GM12878 (cell line): ENCODE measurements around the gene EIF3A. TPM values are rescaled to one million over a fixed set of nuclear protein-coding genes. Genes with fewer than 3 reads are reported as not detected.

Experiments
- ATAC-seq: fragments of 200-7000 bp; cut with Tn5 transposase; 3 replicates; pipeline ENCODE4 v1.9.1; 2020; ENCODE audit warnings: mild to moderate bottlenecking, moderate library complexity
- BruUV-seq: library from RNA; stranded (reverse); fragments of 400-500 nt; replicated peaks from 2 replicates; lab custom pipeline; 2021; lab: Mats Ljungman, UMichigan
- CTCF ChIA-PET: fragments of 300-600 bp; sonication (Branson Sonifier 250); formaldehyde crosslinking; extraction: SDS; loops from one replicate; lab custom pipeline; 2021; ENCODE audit warnings: inconsistent platforms; lab: Yijun Ruan, JAX
- POLR2A ChIA-PET: fragments of 350-600 bp; formaldehyde crosslinking; extraction: SDS; loops from one replicate; lab custom pipeline; 2021; ENCODE audit warnings: inconsistent platforms; lab: Charles Lee
- RAD21 ChIA-PET: fragments of 300-600 bp; sonication (Branson Sonifier 250); formaldehyde crosslinking; loops from one replicate; lab custom pipeline; 2023; ENCODE audit warnings: antibody characterized with exemption; ENCODE audit not compliant: unreplicated experiment; lab: Charles Lee
- SMC1A ChIA-PET: fragments of 300-600 bp; sonication (Branson Sonifier 250); formaldehyde crosslinking; loops from one replicate; lab custom pipeline; 2023; ENCODE audit not compliant: unreplicated experiment, uncharacterized antibody; lab: Charles Lee
- DNase-seq: peaks from one replicate; pipeline ENCODE4 v3.0.0-alpha.2; 2011; ENCODE audit warnings: low read depth, low spot score
- FAIRE-seq: peaks from 3 replicates; lab custom pipeline; 2011; peaks lifted over from hg19 to GRCh38; lab: Jason Lieb, UNC
- H2AFZ ChIP-seq: 2 replicates; pipeline ENCODE4 v1.6.0; 2011; ENCODE audit warnings: low read depth, low read length, control low read depth; ENCODE audit not compliant: control insufficient read depth
- H3K27ac ChIP-seq: 2 replicates; pipeline ENCODE4 v1.5.1; 2011; ENCODE audit warnings: control low read depth; ENCODE audit not compliant: control insufficient read depth, insufficient read depth
- H3K27me3 ChIP-seq, 2 experiments: replicated peaks in 1 of 2; 2 replicates each; pipeline versions ENCODE4 v1.6.0 to v1.6.1; 2011; ENCODE audit warnings: low read length in 1 of 2; ENCODE audit not compliant: control insufficient read depth in 2 of 2, insufficient read depth in 2 of 2
- H3K36me3 ChIP-seq, 2 experiments: 2 replicates each; pipeline ENCODE4 v1.5.1; 2011; ENCODE audit warnings: low read length in 1 of 2; ENCODE audit not compliant: control insufficient read depth in 2 of 2, insufficient read depth in 2 of 2
- H3K4me1 ChIP-seq: 2 replicates; pipeline ENCODE4 v1.6.1; 2011; ENCODE audit warnings: mild to moderate bottlenecking, low read length, moderate library complexity, mixed read lengths; ENCODE audit not compliant: control insufficient read depth, insufficient read depth
- H3K4me2 ChIP-seq: 2 replicates; pipeline ENCODE4 v1.6.0; 2011; ENCODE audit warnings: control low read depth; ENCODE audit not compliant: control insufficient read depth, insufficient read depth
- H3K4me3 ChIP-seq: fragments of 200-600 bp; sonication (generic); 2 replicates; pipeline ENCODE4 v1.5.1; 2016
- H3K79me2 ChIP-seq: 2 replicates; pipeline ENCODE4 v1.6.0; 2011; ENCODE audit warnings: low read length; ENCODE audit not compliant: control insufficient read depth, insufficient read depth
- H3K9ac ChIP-seq: 2 replicates; pipeline ENCODE4 v1.8.0; 2011; ENCODE audit warnings: low read length, control low read depth, mixed read lengths; ENCODE audit not compliant: control insufficient read depth, insufficient read depth
- H3K9me3 ChIP-seq: replicated peaks from 3 replicates; pipeline ENCODE4 v1.5.1; 2011; ENCODE audit warnings: mild to moderate bottlenecking, low read length; ENCODE audit not compliant: control insufficient read depth, insufficient read depth
- H4K20me1 ChIP-seq: 2 replicates; pipeline ENCODE4 v1.6.0; 2011; ENCODE audit not compliant: control insufficient read depth, insufficient read depth
- CEBPB ChIP-seq, 2 experiments: fragments of 150-350 bp in 1 of 2; IDR thresholded peaks; 2 replicates each; pipeline ENCODE4 v1.6.1; 2012 to 2014; ENCODE audit warnings: low read depth in 2 of 2, low read length in 2 of 2, borderline replicate concordance in 1 of 2, inconsistent platforms in 1 of 2
- MTA3 ChIP-seq: IDR thresholded peaks from 2 replicates; pipeline ENCODE4 v1.6.1; 2012; ENCODE audit warnings: low read length, inconsistent platforms, borderline replicate concordance
- PAX5 ChIP-seq: IDR thresholded peaks from 2 replicates; pipeline ENCODE4 v1.6.1; 2011; ENCODE audit warnings: low read depth, low read length, borderline replicate concordance
- WGBS: methylation state at CpG from one replicate; pipeline ENCODE4 v1.1.6; 2016; ENCODE audit warnings: low lambda C conversion rate; ENCODE audit not compliant: insufficient replicate concordance, insufficient coverage; ENCODE audit errors: missing lambda C conversion rate; 5-methylcytosine and 5-hydroxymethylcytosine counted together
- in situ Hi-C: fragments of 300-500 bp; cut with MboI; formaldehyde crosslinking; loops from 9 replicates; pipeline ENCODE4 v1.14.3; 2018; ENCODE audit warnings: mixed read lengths
- intact Hi-C: fragments of 100-400 bp; cut with micrococcal nuclease; formaldehyde crosslinking; loops from one replicate; pipeline ENCODE4 v1.14.2; 2022; ENCODE audit not compliant: unreplicated experiment
- polyA plus RNA-seq, 11 experiments: library from polyadenylated mRNA; depleted of rRNA in 4 of 11; unstranded in 6 of 11; stranded (reverse) in 5 of 11; fragments of >200 nt; fragmentation: Nextera tagmentation in 4 of 11; fragmentation: Illumina TruSeq in 1 of 11; extraction: Ambion mirVana in 4 of 11; extraction: Trizol in 1 of 11; gene quantifications; 1 replicate in 1 of 11; 2 replicates in 10 of 11; pipeline versions ENCODE4 v1.2.1 to v1.2.3, GENCODE V29; 2011 to 2016; ENCODE audit warnings: inconsistent platforms in 2 of 11, missing spikeins in 2 of 11, low read depth in 1 of 11
- total RNA-seq, 4 experiments: library from RNA; depleted of rRNA in 3 of 4; stranded (reverse); fragments of >200 nt in 3 of 4; fragmentation: Illumina TruSeq in 1 of 4; extraction: Trizol in 1 of 4; gene quantifications; 2 replicates each; pipeline versions ENCODE4 v1.2.1 to v1.2.3, GENCODE V29; 2013 to 2021
- TF ChIP-seq, protein P1 (sequence below): IDR thresholded peaks from 2 replicates; pipeline ENCODE4 v1.6.1; 2012; ENCODE audit warnings: low read depth, low read length, improper control_type of control experiment
- TF ChIP-seq, protein P2 (sequence below): fragments of 450-650 bp; IDR thresholded peaks from 2 replicates; pipeline ENCODE4 v1.6.1; 2017; ENCODE audit warnings: borderline replicate concordance

Gene EIF3A
- total and polyA plus RNA-seq, 10 of the 15 experiments (the other 5 are each of a cell fraction or from before 2014, with no cell fraction given), result 42.3 to 195 (median 96.3) TPM

DNA sequence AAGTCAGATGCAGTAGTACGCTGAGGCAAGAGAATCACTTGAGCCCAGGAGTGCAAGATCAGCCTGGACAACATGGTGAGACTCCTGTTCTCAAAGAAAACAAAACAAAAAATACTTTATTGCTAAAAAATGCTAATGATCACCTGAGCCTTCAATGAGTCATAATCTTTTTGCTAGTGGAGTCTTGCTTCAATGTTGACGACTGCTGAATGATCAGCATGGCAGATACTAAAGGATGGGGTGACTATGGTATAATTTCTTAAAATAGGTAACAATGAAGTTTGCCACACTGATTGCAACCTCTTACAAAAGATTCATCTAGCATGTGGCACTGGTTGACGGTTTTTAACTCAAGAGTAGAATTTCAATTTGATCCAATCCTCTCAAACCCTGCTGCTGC, 28.8 kb downstream of the EIF3A start:
- H3K27ac ChIP-seq, result no peak overlapping the region
- in situ Hi-C loops (no loop called here), intact Hi-C loops (no loop called here)
- no peak overlapping the region for H3K4me2 ChIP-seq
- H3K4me3 ChIP-seq, result no peak overlapping the region
- no peaks in the 10 kb centered on the region for H3K9me3 ChIP-seq
- no peaks in the 10 kb centered on the region; the same call in 1 of the 2 replicates for H3K4me1 ChIP-seq
- peaks cover 24 to 57% of the 10 kb centered on the region in 2 experiments for H3K36me3 ChIP-seq
- no peak overlapping the region for H2AFZ ChIP-seq
- BruUV-seq, result TSS peak; percentile 47
- H4K20me1 ChIP-seq, result no peaks in the 10 kb centered on the region; the same call in 1 of the 2 replicates
- WGBS, result 96% methylated on average over 3 of the region's 3 CpGs
- H3K27me3 ChIP-seq, result no peaks in the 10 kb centered on the region
- CTCF ChIA-PET, result no interaction called here
- DNase-seq, result no peak
- no peak for ATAC-seq
- RAD21 ChIA-PET, result no interaction called here
- peaks cover 11% of the 10 kb centered on the region for H3K79me2 ChIP-seq
- no peak for TF ChIP-seq MTA3
- TF ChIP-seq, protein P1, sequence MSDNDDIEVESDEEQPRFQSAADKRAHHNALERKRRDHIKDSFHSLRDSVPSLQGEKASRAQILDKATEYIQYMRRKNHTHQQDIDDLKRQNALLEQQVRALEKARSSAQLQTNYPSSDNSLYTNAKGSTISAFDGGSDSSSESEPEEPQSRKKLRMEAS, result no peak
- TF ChIP-seq, protein P2, sequence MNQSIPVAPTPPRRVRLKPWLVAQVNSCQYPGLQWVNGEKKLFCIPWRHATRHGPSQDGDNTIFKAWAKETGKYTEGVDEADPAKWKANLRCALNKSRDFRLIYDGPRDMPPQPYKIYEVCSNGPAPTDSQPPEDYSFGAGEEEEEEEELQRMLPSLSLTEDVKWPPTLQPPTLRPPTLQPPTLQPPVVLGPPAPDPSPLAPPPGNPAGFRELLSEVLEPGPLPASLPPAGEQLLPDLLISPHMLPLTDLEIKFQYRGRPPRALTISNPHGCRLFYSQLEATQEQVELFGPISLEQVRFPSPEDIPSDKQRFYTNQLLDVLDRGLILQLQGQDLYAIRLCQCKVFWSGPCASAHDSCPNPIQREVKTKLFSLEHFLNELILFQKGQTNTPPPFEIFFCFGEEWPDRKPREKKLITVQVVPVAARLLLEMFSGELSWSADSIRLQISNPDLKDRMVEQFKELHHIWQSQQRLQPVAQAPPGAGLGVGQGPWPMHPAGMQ, result no peak
- SMC1A ChIA-PET, result no interaction called here
- no peak overlapping the region for H3K9ac ChIP-seq
- FAIRE-seq, result no peak
- POLR2A ChIA-PET, result no interaction called here

DNA sequence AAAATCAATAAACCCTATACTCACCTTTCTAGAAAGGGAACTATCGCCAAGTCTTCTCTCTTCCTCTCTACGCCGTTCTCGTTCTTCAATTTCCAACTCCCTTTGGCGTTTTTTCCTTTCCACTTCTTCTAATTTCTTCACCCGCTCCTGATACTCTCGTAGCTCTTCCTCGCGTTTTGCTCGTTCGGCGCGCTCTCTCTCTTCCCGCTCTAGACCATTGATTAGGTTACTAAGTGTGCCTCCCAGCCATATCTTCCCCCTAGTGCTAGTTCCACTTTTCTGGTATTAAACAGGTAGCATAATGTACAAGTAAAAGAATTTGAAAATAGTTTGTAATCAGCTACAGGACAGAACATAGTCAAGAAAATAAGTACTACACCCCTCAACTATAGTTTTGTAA, 30.8 kb downstream of the EIF3A start:
- WGBS, result 96% methylated on average over 14 of the region's 14 CpGs
- no peak overlapping the region for H3K4me3 ChIP-seq
- H3K4me2 ChIP-seq, result no peak overlapping the region
- ChIA-PET CTCF (no interaction called here), POLR2A (interaction anchor here (0.6 to 1.0 kb wide), 3 partner anchors 10 to 440 kb away, joined by 3 to 4 read pairs (median 3); no protein-coding TSS in a partner anchor), SMC1A (interaction anchor here (0.6 kb wide), 1 partner anchor 856 kb away, joined by 4 read pairs; no protein-coding TSS in a partner anchor), RAD21 (no interaction called here)
- ATAC-seq (no peak), DNase-seq (no peak), FAIRE-seq (no peak)
- H3K9me3 ChIP-seq, result no peaks in the 10 kb centered on the region
- no peak for TF ChIP-seq CEBPB (IDR thresholded peaks at IDR 0.05; ENCODE audit: borderline replicate concordance in 1 of 2, low read depth in 2 of 2, low read length in 2 of 2)
- no peak for TF ChIP-seq PAX5
- H3K4me1 ChIP-seq, result no peaks in the 10 kb centered on the region; the same call in 1 of the 2 replicates
- no peaks in the 10 kb centered on the region; the same call in 1 of the 2 replicates for H4K20me1 ChIP-seq
- in situ Hi-C loops (no loop called here), intact Hi-C loops (no loop called here)
- no peak overlapping the region for H3K27ac ChIP-seq
- H2AFZ ChIP-seq, result no peak overlapping the region
- H3K9ac ChIP-seq, result no peak overlapping the region
- no peaks in the 10 kb centered on the region for H3K27me3 ChIP-seq
- H3K36me3 ChIP-seq, result peaks cover 26 to 57% of the 10 kb centered on the region in 2 experiments
- peaks cover 11% of the 10 kb centered on the region for H3K79me2 ChIP-seq
- no TSS peak for BruUV-seq
